HG03045 (cell line): Measurements from ENCODE around the gene C2orf66.

Experiments
- ATAC-seq: cut with Tn5 transposase; IDR thresholded peaks from one replicate; pipeline ENCODE4 v1.9.1; 2021; ENCODE audit warnings: mild to moderate bottlenecking, moderate library complexity; ENCODE audit not compliant: unreplicated experiment

C2orf66 gene

GRCh38 chr2:196767101-196767500 lies 42.1 kb downstream of the C2orf66 start:
- ATAC-seq = no peak

DNA sequence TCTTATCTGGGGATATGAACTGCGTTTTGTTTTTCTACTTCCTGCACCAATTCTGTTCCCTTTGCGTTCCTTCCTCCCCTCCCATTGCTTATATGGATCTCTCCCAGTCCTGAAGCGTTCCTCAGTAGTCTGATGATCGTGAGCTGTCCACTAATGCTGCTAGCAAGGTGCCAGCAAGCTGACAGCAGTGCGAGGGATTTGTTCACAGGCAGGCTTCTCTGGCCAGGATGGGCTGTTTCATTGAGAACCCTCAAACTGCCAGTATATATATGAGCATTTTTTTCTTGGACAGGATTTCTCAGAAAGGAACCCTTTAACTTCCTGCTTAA lies 49.8 kb downstream of the C2orf66 start:
- no peak for ATAC-seq

DNA sequence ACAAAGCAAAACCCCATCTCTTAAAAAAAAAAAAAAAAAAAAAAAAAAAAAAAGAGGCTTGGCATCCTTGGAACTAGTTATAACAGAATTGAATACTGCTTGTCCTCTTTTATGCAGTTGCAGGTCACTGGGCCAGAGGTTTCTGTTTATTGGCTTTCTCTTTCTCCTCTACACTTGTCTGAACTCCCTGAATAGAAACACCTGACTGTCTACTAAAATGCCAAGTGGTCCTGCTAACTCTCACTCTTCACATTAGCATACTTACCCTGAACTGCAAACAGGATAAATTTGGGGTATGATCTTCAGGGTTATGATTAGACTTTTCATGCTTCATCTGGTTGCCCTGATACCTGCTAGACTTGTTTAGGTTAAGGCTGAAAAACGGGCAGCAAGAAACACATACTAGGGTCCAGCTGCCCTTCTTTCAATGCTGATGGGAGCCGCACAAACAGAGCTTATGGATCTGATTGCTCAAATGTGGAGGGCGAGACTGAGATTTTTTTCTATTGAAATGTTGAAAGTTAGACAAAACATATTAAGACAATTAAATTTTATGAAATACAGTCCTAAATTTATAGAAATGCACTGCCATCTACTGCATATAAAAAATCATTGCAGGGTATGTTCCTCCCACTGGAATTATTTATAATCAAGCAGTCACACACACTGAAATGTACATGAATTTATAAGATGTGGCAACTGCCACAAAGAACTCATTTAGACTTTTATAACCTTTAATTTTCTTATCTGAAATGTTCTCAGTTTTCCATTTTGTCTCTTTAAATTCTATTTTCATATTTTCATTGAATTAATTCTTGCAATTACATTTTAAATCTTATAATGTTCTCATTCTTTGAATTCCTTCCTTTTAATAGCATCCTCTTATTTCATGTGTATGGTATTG lies 50.4 kb downstream of the C2orf66 start:
- no peak for ATAC-seq
